H1 (cell line): ENCODE results near the gene ARSB. TPM values are rescaled to one million over a fixed set of nuclear protein-coding genes. Genes with fewer than 3 reads are reported as not detected.

Source experiments
- CTCF ChIA-PET: fragments of 300-600 bp; sonication (Branson Sonifier 250); formaldehyde crosslinking; loops from one replicate; lab custom pipeline; 2021; ENCODE audit not compliant: partially characterized antibody; lab: Charles Lee
- POLR2A ChIA-PET: fragments of 300-600 bp; sonication (Branson Sonifier 250); formaldehyde crosslinking; loops from one replicate; lab custom pipeline; 2021; ENCODE audit warnings: inconsistent platforms; ENCODE audit not compliant: partially characterized antibody; lab: Charles Lee
- DNase-seq, 2 experiments: peaks; one replicate each; pipeline versions ENCODE4 v3.0.0 to v3.0.0-alpha.2; 2010 to 2022; ENCODE audit warnings: low spot score in 2 of 2, low read depth in 1 of 2, mixed read lengths in 1 of 2
- FAIRE-seq: peaks from 2 replicates; lab custom pipeline; 2011; peaks lifted over from hg19 to GRCh38; lab: Jason Lieb, UNC
- H2AFZ ChIP-seq: 2 replicates; pipeline ENCODE4 v1.8.1; 2012; ENCODE audit warnings: low read length, inconsistent platforms
- H2AK5ac ChIP-seq: 2 replicates; pipeline ENCODE4 v1.6.1; 2013; ENCODE audit warnings: low read depth, low read length
- H2BK120ac ChIP-seq: replicated peaks from 2 replicates; pipeline ENCODE3; 2013; ENCODE audit warnings: low read depth, low read length, inconsistent platforms
- H2BK12ac ChIP-seq: 2 replicates; pipeline ENCODE4 v1.6.1; 2013; ENCODE audit warnings: low read depth, low read length
- H2BK15ac ChIP-seq: 2 replicates; pipeline ENCODE4 v1.6.1; 2013; ENCODE audit warnings: low read length
- H2BK20ac ChIP-seq: 2 replicates; pipeline ENCODE4 v1.6.1; 2013; ENCODE audit warnings: low read length
- H2BK5ac ChIP-seq: 2 replicates; pipeline ENCODE4 v1.6.1; 2013; ENCODE audit warnings: low read depth, low read length
- H3K14ac ChIP-seq: 2 replicates; pipeline ENCODE4 v1.6.1; 2013; ENCODE audit warnings: inconsistent platforms; ENCODE audit not compliant: insufficient read length
- H3K18ac ChIP-seq: 2 replicates; pipeline ENCODE4 v1.6.1; 2013; ENCODE audit warnings: low read length; ENCODE audit errors: extremely low read depth
- H3K23ac ChIP-seq: 2 replicates; pipeline ENCODE4 v1.6.1; 2013; ENCODE audit warnings: inconsistent platforms; ENCODE audit not compliant: insufficient read length
- H3K23me2 ChIP-seq: 2 replicates; pipeline ENCODE4 v1.6.1; 2013; ENCODE audit warnings: low read depth, low read length
- H3K27ac ChIP-seq: 2 replicates; pipeline ENCODE4 v1.6.1; 2011; ENCODE audit warnings: low read depth, low read length, inconsistent platforms
- H3K27me3 ChIP-seq, 4 experiments: replicated peaks in 1 of 4; 1 replicate in 1 of 4; 2 replicates in 3 of 4; pipeline versions ENCODE4 v1.6.1 to v1.8.1; 2011 to 2013; ENCODE audit warnings: low read length in 3 of 4, mild to moderate bottlenecking in 3 of 4, inconsistent platforms in 2 of 4, mixed read lengths in 2 of 4, moderate library complexity in 1 of 4; ENCODE audit not compliant: control insufficient read depth in 3 of 4, insufficient read depth in 3 of 4; ENCODE audit errors: extremely low read depth in 1 of 4
- H3K36me3 ChIP-seq, 4 experiments: 2 replicates each; pipeline versions ENCODE4 v1.6.1 to v1.8.1; 2011 to 2013; ENCODE audit warnings: mild to moderate bottlenecking in 4 of 4, low read length in 3 of 4, moderate library complexity in 2 of 4, control low read depth in 1 of 4, inconsistent platforms in 1 of 4; ENCODE audit not compliant: insufficient read depth in 4 of 4, control insufficient read depth in 2 of 4
- H3K4ac ChIP-seq: replicated peaks from 2 replicates; pipeline ENCODE3; 2013; ENCODE audit warnings: low read length, low read depth, mixed read lengths, inconsistent platforms; ENCODE audit not compliant: insufficient read length
- H3K4me1 ChIP-seq, 4 experiments: replicated peaks in 1 of 4; 1 replicate in 1 of 4; 2 replicates in 3 of 4; pipeline versions ENCODE4 v1.6.1 to v1.8.1; 2011 to 2013; ENCODE audit warnings: low read length in 3 of 4, inconsistent platforms in 2 of 4, mixed read lengths in 1 of 4; ENCODE audit not compliant: insufficient read depth in 4 of 4, control insufficient read depth in 3 of 4
- H3K4me2 ChIP-seq, 2 experiments: 2 replicates each; pipeline versions ENCODE4 v1.6.1 to v1.8.1; 2011 to 2013; ENCODE audit warnings: low read depth in 2 of 2, low read length in 2 of 2, control low read depth in 1 of 2, inconsistent platforms in 1 of 2, mild to moderate bottlenecking in 1 of 2; ENCODE audit not compliant: insufficient read depth in 1 of 2
- H3K4me3 ChIP-seq, 4 experiments: fragments of 200-600, 300-600 bp in 1 of 4; sonication (generic), shearing (Covaris generic), sonication (Bioruptor Twin) in 1 of 4; 2 replicates each; pipeline versions ENCODE4 v1.5.1 to v1.8.1; 2011 to 2016; ENCODE audit warnings: low read length in 4 of 4, low read depth in 3 of 4, control low read depth in 2 of 4, inconsistent platforms in 2 of 4, mild to moderate bottlenecking in 2 of 4, mixed read lengths in 1 of 4, moderate library complexity in 1 of 4; ENCODE audit not compliant: insufficient read depth in 2 of 4; ENCODE audit errors: extremely low read depth in 1 of 4
- H3K56ac ChIP-seq: replicated peaks from 2 replicates; pipeline ENCODE3; 2013; ENCODE audit warnings: low read depth, mild to moderate bottlenecking, mixed read lengths, low read length, inconsistent platforms; ENCODE audit not compliant: insufficient read length
- H3K79me1 ChIP-seq: 2 replicates; pipeline ENCODE4 v1.6.1; 2013; ENCODE audit warnings: low read depth, low read length, control low read depth
- H3K79me2 ChIP-seq, 2 experiments: 2 replicates each; pipeline versions ENCODE4 v1.6.1 to v1.8.1; 2012 to 2013; ENCODE audit warnings: low read length in 2 of 2, mild to moderate bottlenecking in 2 of 2, inconsistent platforms in 1 of 2; ENCODE audit not compliant: insufficient read depth in 2 of 2, control insufficient read depth in 1 of 2
- H3K9ac ChIP-seq, 4 experiments: replicated peaks in 1 of 4; 1 replicate in 1 of 4; 2 replicates in 3 of 4; pipeline versions ENCODE4 v1.6.1 to v1.8.1; 2011 to 2013; ENCODE audit warnings: low read depth in 3 of 4, low read length in 3 of 4, control low read depth in 2 of 4, mild to moderate bottlenecking in 2 of 4, moderate library complexity in 2 of 4, inconsistent platforms in 1 of 4; ENCODE audit errors: extremely low read depth in 1 of 4
- H3K9me3 ChIP-seq, 2 experiments: 2 replicates each; pipeline versions ENCODE4 v1.6.1 to v1.8.1; 2012 to 2013; ENCODE audit warnings: mild to moderate bottlenecking in 2 of 2, moderate library complexity in 2 of 2, control low read depth in 1 of 2, inconsistent platforms in 1 of 2, low read depth in 1 of 2, low read length in 1 of 2, mixed read lengths in 1 of 2; ENCODE audit not compliant: insufficient read depth in 2 of 2
- H4K20me1 ChIP-seq, 2 experiments: replicated peaks in 1 of 2; 2 replicates each; pipeline versions ENCODE3 to v1.8.1; 2011 to 2013; ENCODE audit warnings: inconsistent platforms in 2 of 2, low read length in 2 of 2, mild to moderate bottlenecking in 1 of 2; ENCODE audit not compliant: insufficient read depth in 2 of 2, control insufficient read depth in 1 of 2
- H4K5ac ChIP-seq: 2 replicates; pipeline ENCODE4 v1.6.1; 2013; ENCODE audit warnings: low read length, low read depth, mixed read lengths, inconsistent platforms; ENCODE audit not compliant: insufficient read length
- H4K8ac ChIP-seq: 2 replicates; pipeline ENCODE4 v1.8.0; 2013; ENCODE audit warnings: mild to moderate bottlenecking, moderate library complexity, low read length, inconsistent platforms; ENCODE audit not compliant: insufficient read depth; ENCODE audit errors: extremely low read depth
- H4K91ac ChIP-seq: replicated peaks from 2 replicates; pipeline ENCODE3; 2013; ENCODE audit warnings: low read length, mixed read lengths, inconsistent platforms; ENCODE audit not compliant: insufficient read length
- GTF2F1 ChIP-seq: IDR thresholded peaks from 2 replicates; pipeline ENCODE4 v1.6.1; 2012; ENCODE audit warnings: low read depth, low read length, improper control_type of control experiment, borderline replicate concordance
- SAP30 ChIP-seq: fragments of 300-600 bp; sonication (generic); IDR thresholded peaks from 2 replicates; pipeline ENCODE4 v1.7.1; 2012; ENCODE audit warnings: low read length, moderate library complexity, mild to moderate bottlenecking, inconsistent platforms; ENCODE audit not compliant: insufficient read depth, insufficient replicate concordance
- SRF ChIP-seq: IDR thresholded peaks from 2 replicates; pipeline ENCODE4 v1.6.1; 2011; ENCODE audit warnings: mild to moderate bottlenecking, low read depth, low read length, moderate library complexity
- YY1 ChIP-seq: IDR thresholded peaks from 2 replicates; pipeline ENCODE4 v1.6.1; 2011; ENCODE audit warnings: low read depth, mild to moderate bottlenecking, low read length
- WGBS, 2 experiments: shearing (Covaris generic) in 1 of 2; methylation state at CpG; one replicate each; pipeline versions ENCODE4 v1.1.6 to v1.1.7; 2013 to 2015; ENCODE audit warnings: low lambda C conversion rate in 2 of 2, mixed read lengths in 2 of 2, inconsistent platforms in 1 of 2, low coverage in 1 of 2, missing lambda C conversion rate in 1 of 2; ENCODE audit not compliant: insufficient replicate concordance in 2 of 2, insufficient coverage in 1 of 2, insufficient read length in 1 of 2; ENCODE audit errors: extremely low coverage in 1 of 2, missing lambda C conversion rate in 1 of 2; 5-methylcytosine and 5-hydroxymethylcytosine counted together
- polyA plus RNA-seq, 7 experiments: library from polyadenylated mRNA; depleted of rRNA in 3 of 7; stranded (reverse) in 5 of 7; unstranded in 2 of 7; fragments of >200 nt in 5 of 7; fragments of 200-250 nt in 2 of 7; gene quantifications; 1 replicate in 5 of 7; 2 replicates in 1 of 7; 4 replicates in 1 of 7; pipeline versions ENCODE4 v1.2.1 to v1.2.3, GENCODE V29; 2011 to 2013; ENCODE audit warnings: missing spikeins in 2 of 7, mixed read lengths in 2 of 7
- total RNA-seq: library from RNA; stranded (reverse); fragmentation: NEBNext Ultra II Directional; extraction: Animal tissue kit (Norgen Biotek cat#: 25700); gene quantifications from 2 replicates; pipeline ENCODE4 v1.2.1, GENCODE V29; 2021
- TF ChIP-seq, protein P1 (sequence below): IDR thresholded peaks from 2 replicates; pipeline ENCODE4 v1.6.1; 2012; ENCODE audit warnings: inconsistent platforms
- TF ChIP-seq, protein P2 (sequence below): IDR thresholded peaks from 2 replicates; pipeline ENCODE4 v1.6.1; 2011; ENCODE audit warnings: low read length, improper control_type of control experiment

Gene ARSB
- total and polyA plus RNA-seq, 2 of the 8 experiments (the other 6 are each of a cell fraction or from before 2014, with no cell fraction given): 6.4 to 13.9 TPM

DNA sequence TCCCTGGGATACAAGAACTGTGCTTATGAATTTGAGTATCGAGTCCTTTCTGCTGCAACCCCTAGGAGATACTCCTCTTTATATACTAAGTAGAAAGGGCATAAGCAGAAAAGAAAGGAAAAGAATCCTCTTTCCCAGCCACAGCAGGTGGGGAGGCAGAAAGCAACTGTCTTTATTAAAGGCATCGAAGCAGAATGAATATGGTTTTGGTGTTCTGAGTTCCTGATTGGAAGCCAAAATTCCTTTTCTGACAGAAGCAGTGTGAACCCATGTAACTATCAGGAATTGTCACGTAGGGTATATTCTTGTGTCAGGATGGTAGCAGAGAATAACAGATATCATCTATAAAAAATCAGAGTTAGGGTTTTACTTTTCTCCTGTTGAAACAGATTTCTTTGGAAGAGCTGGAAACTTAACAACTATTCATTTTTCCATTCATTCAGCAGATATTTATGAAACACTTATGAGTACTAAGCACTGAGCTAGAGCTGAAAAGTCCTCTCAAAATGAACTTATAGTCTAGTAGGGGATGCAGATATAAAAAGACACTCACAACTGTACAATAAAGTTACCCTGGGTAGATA lies 240.1 kb downstream of the ARSB start:
- Histone ChIP-seq H3K4me2 (no peak overlapping the region), H3K27me3 (no peaks in the 10 kb centered on the region), H4K8ac (no peak overlapping the region), H2BK15ac (no peak overlapping the region), H4K91ac (no peak overlapping the region), H3K27ac (no peak overlapping the region), H3K4me3 (no peak overlapping the region), H2BK5ac (no peak overlapping the region), H3K14ac (no peak overlapping the region), H3K18ac (no peak overlapping the region), H3K9ac (no peak overlapping the region), H3K79me1 (no peaks in the 10 kb centered on the region), H2BK12ac (no peak overlapping the region), H3K4me1 (peaks cover 0 to 4% (median 1%) of the 10 kb centered on the region in 4 experiments; a peak in 2 of 7 replicates), H3K36me3 (no peaks in the 10 kb centered on the region), H3K23ac (no peak overlapping the region), H3K4ac (no peak overlapping the region), H2BK20ac (no peak overlapping the region), H2BK120ac (no peak overlapping the region), H4K20me1 (no peaks in the 10 kb centered on the region), H3K23me2 (no peaks in the 10 kb centered on the region), H4K5ac (no peak overlapping the region), H3K79me2 (no peaks in the 10 kb centered on the region), H3K56ac (no peak overlapping the region), H2AK5ac (no peak overlapping the region), H3K9me3 (no peaks in the 10 kb centered on the region), H2AFZ (no peak overlapping the region)
- FAIRE-seq: no peak
- ChIA-PET CTCF (interaction anchor here (1.0 to 2.6 kb wide), 4 partner anchors 9 to 107 kb away, joined by 3 to 12 read pairs (median 4); no protein-coding TSS in a partner anchor), POLR2A (interaction anchor here (1.7 kb wide), 1 partner anchor 97 kb away, joined by 3 read pairs; no protein-coding TSS in a partner anchor)
- TF ChIP-seq SAP30 (no peak), GTF2F1 (no peak), YY1 (no peak), SRF (no peak)
- TF ChIP-seq, protein P1, sequence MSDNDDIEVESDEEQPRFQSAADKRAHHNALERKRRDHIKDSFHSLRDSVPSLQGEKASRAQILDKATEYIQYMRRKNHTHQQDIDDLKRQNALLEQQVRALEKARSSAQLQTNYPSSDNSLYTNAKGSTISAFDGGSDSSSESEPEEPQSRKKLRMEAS: no peak
- TF ChIP-seq, protein P2, sequence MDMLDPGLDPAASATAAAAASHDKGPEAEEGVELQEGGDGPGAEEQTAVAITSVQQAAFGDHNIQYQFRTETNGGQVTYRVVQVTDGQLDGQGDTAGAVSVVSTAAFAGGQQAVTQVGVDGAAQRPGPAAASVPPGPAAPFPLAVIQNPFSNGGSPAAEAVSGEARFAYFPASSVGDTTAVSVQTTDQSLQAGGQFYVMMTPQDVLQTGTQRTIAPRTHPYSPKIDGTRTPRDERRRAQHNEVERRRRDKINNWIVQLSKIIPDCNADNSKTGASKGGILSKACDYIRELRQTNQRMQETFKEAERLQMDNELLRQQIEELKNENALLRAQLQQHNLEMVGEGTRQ: no peak
- WGBS, 2 experiments: 84% methylated on average over 3 of the region's 3 CpGs; no CpG with 5 or more reads in 1 of the 2 experiments
- DNase-seq: no peak
